BE2C (cell line): ENCODE measurements around the gene C2orf49.

Experiments
- DNase-seq: peaks from one replicate; pipeline ENCODE4 v3.0.0-alpha.2; 2020
- H3K27me3 ChIP-seq: fragments of 250-450 bp; sonication (Bioruptor Pico); 2 replicates; pipeline ENCODE4 v1.5.1; 2020; ENCODE audit warnings: mild to moderate bottlenecking
- H3K36me3 ChIP-seq: fragments of 250-450 bp; sonication (Bioruptor Pico); 2 replicates; pipeline ENCODE4 v1.5.1; 2020; ENCODE audit warnings: mild to moderate bottlenecking
- H3K4me1 ChIP-seq: fragments of 250-450 bp; sonication (Bioruptor Pico); 2 replicates; pipeline ENCODE4 v1.5.1; 2020
- H3K4me3 ChIP-seq: 2 replicates; pipeline ENCODE4 v1.5.1; 2011; ENCODE audit warnings: low read depth, low read length
- H3K9me3 ChIP-seq: fragments of 250-450 bp; sonication (Bioruptor Pico); 2 replicates; pipeline ENCODE4 v1.5.1; 2020
- TF ChIP-seq, protein P1 (sequence below): IDR thresholded peaks from 2 replicates; pipeline ENCODE4 v1.5.1; 2012; ENCODE audit warnings: mild to moderate bottlenecking, low read depth, low read length

The C2orf49 gene

DNA sequence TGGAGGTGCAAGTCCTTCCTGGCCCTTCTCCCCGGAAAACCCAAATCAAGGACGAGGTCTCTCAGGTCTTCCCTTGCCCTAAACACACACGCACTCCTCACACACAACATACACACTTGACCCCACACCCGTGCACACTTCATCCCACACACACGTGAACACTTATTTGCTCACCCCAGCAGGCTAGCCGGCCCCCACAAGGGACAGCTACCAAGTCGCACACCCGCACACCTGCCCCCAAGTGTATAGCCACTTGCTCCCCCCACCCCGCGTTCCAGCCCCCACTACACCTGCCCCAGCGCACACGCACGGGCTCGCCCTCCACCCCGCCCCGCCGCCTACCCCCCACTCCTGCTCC is 8.2 kb upstream of the C2orf49 start:
- peak overlapping the region; percentile 78 for H3K4me3 ChIP-seq
- H3K27me3 ChIP-seq, result no peaks in the 10 kb centered on the region
- no peaks in the 10 kb centered on the region for H3K9me3 ChIP-seq
- TF ChIP-seq, protein P1, sequence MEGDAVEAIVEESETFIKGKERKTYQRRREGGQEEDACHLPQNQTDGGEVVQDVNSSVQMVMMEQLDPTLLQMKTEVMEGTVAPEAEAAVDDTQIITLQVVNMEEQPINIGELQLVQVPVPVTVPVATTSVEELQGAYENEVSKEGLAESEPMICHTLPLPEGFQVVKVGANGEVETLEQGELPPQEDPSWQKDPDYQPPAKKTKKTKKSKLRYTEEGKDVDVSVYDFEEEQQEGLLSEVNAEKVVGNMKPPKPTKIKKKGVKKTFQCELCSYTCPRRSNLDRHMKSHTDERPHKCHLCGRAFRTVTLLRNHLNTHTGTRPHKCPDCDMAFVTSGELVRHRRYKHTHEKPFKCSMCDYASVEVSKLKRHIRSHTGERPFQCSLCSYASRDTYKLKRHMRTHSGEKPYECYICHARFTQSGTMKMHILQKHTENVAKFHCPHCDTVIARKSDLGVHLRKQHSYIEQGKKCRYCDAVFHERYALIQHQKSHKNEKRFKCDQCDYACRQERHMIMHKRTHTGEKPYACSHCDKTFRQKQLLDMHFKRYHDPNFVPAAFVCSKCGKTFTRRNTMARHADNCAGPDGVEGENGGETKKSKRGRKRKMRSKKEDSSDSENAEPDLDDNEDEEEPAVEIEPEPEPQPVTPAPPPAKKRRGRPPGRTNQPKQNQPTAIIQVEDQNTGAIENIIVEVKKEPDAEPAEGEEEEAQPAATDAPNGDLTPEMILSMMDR, result no peak
- no peaks in the 10 kb centered on the region for H3K4me1 ChIP-seq
- DNase-seq, result no peak
- H3K36me3 ChIP-seq, result no peaks in the 10 kb centered on the region; the same call in 1 of the 2 replicates

DNA sequence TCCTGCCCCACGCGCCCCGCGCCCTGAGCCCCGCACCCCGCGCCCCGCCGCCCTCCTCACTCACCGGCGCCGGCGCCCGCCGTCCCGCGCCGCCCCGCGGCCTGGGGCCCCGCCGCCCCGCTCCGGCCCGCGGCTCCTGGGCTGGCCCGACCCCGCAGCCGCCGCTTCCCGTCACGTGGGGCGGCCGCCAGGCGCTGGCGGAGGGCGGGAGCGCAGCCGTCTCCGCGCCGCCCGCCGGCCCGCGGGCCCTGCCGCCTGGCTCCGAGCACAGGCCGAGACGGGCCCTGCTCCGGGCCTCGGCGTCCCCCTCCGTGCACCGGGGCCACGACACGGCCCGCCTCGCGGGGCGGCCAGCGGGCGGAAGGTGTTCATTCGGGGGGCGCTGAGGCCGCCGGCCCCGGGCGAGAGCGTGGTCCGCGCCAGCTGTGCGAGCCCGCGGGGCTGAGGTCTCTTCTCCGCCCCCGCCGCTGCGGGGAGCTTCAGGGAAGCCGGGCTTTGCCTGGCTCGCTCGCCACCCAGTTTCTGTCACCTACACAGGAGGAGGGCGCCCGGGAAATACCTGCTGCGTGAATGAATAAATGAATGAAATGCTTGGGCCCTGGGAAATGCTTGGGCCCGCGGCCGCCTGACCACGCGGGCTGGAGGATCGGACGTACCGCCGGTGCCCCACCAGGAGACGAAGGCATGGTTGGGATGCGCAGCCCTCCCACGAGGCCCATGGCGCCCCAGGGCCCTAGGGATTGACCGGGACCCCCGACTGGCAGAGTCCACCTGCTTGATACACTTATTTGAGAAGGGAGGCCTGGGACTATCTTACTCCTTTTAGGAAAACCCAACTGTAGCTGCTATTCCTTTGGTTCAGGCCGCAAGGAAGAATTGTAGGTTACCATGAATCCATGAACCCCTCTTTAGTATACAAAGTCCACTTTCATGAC is 7.5 kb upstream of the C2orf49 start, which contains the start of gene TGFBRAP1:
Gene TGFBRAP1 (minus strand): TSS at position 175 of the 935 bp plus-strand sequence. CDS start 21,434 bp downstream, outside the sequence.
- peak; percentile 51 for DNase-seq
- Histone ChIP-seq H3K27me3 (no peaks in the 10 kb centered on the region), H3K4me3 (peak within 1 kb of the TSS; percentile 78), H3K9me3 (no peaks in the 10 kb centered on the region), H3K36me3 (no peaks in the 10 kb centered on the region; the same call in 1 of the 2 replicates), H3K4me1 (no peaks in the 10 kb centered on the region)
- TF ChIP-seq, protein P1, result no peak

DNA sequence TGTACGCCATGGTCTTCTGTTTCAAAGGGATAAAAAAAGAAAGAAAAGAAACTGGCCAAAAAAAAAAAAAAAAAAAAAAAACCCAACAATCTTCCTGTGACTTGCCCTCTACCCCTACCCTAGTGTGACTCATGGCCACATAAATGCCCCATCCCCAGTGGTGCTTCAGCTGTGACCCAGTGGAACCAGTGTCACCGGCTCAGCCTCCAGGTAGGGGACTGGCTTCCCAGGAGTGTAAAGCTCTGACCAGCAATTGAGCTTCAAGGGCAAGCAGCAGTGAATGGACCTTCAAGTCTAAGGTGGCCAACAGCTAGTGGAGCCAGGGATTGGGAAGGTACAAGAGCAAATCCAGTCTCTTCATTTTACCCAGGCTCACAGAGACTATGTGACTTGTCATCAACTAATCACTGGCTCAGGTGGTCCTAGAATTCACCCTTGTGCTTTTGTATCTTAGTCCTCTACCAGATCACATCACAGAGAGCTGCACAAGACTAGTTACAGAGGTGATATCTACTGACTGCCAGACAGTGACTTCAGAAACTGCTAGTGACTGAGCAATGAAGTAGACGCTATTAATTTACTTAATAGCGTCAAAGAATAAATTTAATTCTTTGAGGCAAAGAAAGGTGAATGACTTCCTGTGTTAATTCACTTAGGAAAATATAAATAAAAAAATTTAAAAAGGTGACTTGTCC is 6.5 kb upstream of the C2orf49 start:
- TF ChIP-seq, protein P1, result no peak
- Histone ChIP-seq H3K4me3 (no peak overlapping the region), H3K4me1 (no peaks in the 10 kb centered on the region), H3K27me3 (no peaks in the 10 kb centered on the region), H3K36me3 (no peaks in the 10 kb centered on the region; the same call in 1 of the 2 replicates), H3K9me3 (no peaks in the 10 kb centered on the region)
- no peak for DNase-seq

DNA sequence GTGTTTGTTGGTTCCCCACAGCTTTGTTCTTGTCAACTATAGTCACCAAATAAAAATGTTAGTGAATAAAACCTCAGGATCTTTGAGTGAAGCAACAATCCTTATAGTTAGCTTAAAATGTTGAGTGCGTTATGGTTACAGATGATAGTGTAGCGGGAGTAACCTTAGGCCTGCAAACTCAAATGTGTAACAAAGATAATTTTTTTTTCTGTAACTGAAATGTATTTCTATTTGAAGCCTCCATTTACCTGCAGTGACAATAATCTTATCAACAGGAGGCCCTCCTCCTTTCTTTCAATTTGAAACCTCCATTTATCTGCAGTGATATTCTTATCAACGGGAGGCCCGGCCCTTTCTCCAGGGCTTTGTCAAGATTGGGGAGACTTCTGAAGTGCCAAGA is 3.1 kb upstream of the C2orf49 start:
- TF ChIP-seq, protein P1, result no peak

DNA sequence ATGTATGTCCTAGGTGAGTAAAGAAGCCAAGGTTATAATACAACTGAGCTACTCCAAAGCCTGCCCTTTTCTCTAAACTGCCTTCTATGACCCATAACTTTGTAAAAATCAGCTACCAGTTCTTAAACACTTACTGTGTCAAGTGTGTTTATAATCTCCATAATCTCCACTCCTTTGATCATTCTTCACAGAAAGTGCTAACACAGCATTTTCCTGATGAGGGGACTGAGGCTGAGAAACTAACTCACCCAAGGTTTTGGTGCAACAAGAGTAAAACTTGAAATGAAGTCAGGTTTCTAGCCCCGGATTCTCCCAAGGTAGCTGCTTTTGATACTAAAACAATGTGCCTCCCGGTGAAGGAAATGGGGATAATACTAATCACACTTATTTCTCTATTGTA is 1.9 kb upstream of the C2orf49 start:
- Histone ChIP-seq H3K36me3 (no peaks in the 10 kb centered on the region; the same call in 1 of the 2 replicates), H3K27me3 (no peaks in the 10 kb centered on the region), H3K4me3 (no peak overlapping the region), H3K9me3 (no peaks in the 10 kb centered on the region), H3K4me1 (no peaks in the 10 kb centered on the region)
- TF ChIP-seq, protein P1, result no peak
- DNase-seq, result no peak

More for the DNA sequence above, 3.1 kb upstream of the C2orf49 start:
- no peak for DNase-seq
- H3K36me3 ChIP-seq, result no peaks in the 10 kb centered on the region; the same call in 1 of the 2 replicates
- H3K9me3 ChIP-seq, result no peaks in the 10 kb centered on the region
- no peak overlapping the region for H3K4me3 ChIP-seq
- H3K27me3 ChIP-seq, result no peaks in the 10 kb centered on the region
- H3K4me1 ChIP-seq, result no peaks in the 10 kb centered on the region
